Esophagus squamous epithelium (tissue), 4 donors: ENCODE measurements around the gene MDM1.

Experiments used
- POLR2A ChIP-seq, 4 donors: fragments of 450-650 bp; IDR thresholded peaks; one replicate each; pipeline ENCODE4 v1.6.1; 2017; ENCODE audit warnings: antibody characterized with exemption in 4 of 4, mild to moderate bottlenecking in 4 of 4, moderate library complexity in 3 of 4
- TF ChIP-seq, protein P1 (sequence below), 6 experiments: fragments of 450-650 bp in 4 of 6; fragments of 200-600 bp in 2 of 6; sonication (generic) in 2 of 6; IDR thresholded peaks; one replicate each; pipeline ENCODE4 v1.5.1; 2016 to 2019; ENCODE audit warnings: antibody characterized with exemption in 6 of 6, mild to moderate bottlenecking in 4 of 6, moderate library complexity in 4 of 6

DNA sequence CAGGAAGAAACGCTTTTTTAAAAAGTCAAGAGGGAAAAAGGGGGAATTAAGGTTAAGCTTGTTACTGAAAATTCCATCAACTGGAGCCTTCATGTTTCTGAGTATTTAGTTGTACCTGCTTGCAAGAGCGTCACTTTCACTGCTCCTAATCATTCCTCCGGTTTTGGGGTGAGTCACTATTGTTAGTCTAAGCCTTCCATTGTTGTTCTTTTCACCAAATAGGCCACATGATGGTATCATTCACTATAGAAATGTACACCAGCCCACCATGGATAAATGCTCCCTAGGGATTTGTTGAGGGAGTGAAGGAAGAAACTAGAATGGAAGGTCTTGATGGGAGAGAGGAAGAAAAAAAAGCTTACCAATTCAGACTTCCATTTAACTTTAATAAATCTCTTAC lies 81.7 kb downstream of the MDM1 start:
- TF ChIP-seq, protein P1, sequence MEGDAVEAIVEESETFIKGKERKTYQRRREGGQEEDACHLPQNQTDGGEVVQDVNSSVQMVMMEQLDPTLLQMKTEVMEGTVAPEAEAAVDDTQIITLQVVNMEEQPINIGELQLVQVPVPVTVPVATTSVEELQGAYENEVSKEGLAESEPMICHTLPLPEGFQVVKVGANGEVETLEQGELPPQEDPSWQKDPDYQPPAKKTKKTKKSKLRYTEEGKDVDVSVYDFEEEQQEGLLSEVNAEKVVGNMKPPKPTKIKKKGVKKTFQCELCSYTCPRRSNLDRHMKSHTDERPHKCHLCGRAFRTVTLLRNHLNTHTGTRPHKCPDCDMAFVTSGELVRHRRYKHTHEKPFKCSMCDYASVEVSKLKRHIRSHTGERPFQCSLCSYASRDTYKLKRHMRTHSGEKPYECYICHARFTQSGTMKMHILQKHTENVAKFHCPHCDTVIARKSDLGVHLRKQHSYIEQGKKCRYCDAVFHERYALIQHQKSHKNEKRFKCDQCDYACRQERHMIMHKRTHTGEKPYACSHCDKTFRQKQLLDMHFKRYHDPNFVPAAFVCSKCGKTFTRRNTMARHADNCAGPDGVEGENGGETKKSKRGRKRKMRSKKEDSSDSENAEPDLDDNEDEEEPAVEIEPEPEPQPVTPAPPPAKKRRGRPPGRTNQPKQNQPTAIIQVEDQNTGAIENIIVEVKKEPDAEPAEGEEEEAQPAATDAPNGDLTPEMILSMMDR (IDR thresholded peaks at IDR 0.05), result no peak
- no peak for TF ChIP-seq POLR2A (IDR thresholded peaks at IDR 0.05)
